ENCODE data around the gene SASH3.

DNA sequence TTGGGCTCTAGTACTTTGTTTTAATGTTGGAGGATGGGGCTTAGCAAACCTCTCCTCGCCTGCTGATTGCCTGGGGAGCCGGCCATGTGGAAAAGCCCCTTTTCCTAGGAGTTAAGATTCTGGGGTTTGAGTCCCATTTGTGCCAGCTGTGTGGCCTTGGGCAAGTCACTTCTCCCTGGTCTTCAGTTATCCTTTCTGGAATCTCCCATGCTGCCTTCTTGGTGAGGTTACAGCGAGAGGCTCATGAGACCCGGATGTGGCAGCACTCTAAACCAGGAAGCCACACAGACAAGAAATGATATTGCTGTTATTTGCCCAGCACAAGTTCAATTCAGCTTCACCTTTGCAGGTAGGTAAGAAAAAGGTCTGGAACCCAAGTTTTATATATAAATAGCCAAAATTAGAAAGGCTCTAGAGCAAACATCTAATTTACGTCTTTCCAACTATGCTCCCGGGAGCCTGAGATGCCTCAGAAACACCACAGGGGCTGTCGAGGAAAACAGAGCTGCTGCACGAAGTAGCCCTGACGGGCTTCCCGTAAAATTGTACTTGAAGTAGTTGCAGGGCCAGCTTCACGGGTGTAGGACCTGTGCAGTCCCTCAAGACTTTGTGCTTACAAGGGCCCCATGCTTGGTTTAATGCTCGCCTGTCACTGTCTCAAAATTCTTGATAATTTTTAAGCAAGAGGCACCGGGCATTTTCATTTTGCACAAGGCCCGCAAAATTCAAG is 8.3 kb upstream of the SASH3 start:
- TF ChIP-seq, protein P1, sequence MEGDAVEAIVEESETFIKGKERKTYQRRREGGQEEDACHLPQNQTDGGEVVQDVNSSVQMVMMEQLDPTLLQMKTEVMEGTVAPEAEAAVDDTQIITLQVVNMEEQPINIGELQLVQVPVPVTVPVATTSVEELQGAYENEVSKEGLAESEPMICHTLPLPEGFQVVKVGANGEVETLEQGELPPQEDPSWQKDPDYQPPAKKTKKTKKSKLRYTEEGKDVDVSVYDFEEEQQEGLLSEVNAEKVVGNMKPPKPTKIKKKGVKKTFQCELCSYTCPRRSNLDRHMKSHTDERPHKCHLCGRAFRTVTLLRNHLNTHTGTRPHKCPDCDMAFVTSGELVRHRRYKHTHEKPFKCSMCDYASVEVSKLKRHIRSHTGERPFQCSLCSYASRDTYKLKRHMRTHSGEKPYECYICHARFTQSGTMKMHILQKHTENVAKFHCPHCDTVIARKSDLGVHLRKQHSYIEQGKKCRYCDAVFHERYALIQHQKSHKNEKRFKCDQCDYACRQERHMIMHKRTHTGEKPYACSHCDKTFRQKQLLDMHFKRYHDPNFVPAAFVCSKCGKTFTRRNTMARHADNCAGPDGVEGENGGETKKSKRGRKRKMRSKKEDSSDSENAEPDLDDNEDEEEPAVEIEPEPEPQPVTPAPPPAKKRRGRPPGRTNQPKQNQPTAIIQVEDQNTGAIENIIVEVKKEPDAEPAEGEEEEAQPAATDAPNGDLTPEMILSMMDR (IDR thresholded peaks at IDR 0.05), result no peak
- TF ChIP-seq EZH2 (IDR thresholded peaks at IDR 0.05; ENCODE audit: borderline replicate concordance, insufficient read depth, low read depth, low read length, poor library complexity, severe bottlenecking), result no peak
